Activated CD8-positive, alpha-beta memory T cell treated with anti-CD3 and anti-CD28 coated beads, Interleukin-2, amount 50 U/mL, for 1 hour (primary cell): ENCODE data around the gene DOCK9.
"Not testable (repeated sequence)": the region's sequence is repeated elsewhere in the genome, so short reads cannot be mapped to it uniquely, and the experiment has no call there.

ENCODE experiments used
- DNase-seq: peaks from one replicate; pipeline ENCODE4 v3.0.0-alpha.2; 2020; ENCODE audit errors: extremely low read depth

The DOCK9 gene

DNA sequence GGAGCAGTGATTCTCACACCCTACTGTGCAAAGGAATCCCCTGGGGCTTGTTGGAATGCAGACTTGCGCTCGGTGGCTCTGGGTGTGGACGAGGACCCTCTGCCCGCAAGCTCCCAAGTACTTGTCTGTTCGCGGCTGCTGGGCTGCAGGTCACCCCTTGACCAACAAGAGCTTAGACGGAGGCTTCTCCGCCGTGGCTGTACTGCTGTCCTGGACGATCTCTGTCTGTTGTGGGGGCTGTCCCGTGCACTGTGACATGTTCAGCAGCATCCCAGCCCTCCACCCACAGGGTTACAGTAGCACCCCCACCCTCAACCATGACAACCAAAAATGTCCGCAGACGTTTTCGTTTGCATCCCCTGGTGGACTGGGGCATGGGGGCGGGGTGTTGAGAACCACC is 202.5 kb downstream of the DOCK9 start:
- no peak for DNase-seq

DNA sequence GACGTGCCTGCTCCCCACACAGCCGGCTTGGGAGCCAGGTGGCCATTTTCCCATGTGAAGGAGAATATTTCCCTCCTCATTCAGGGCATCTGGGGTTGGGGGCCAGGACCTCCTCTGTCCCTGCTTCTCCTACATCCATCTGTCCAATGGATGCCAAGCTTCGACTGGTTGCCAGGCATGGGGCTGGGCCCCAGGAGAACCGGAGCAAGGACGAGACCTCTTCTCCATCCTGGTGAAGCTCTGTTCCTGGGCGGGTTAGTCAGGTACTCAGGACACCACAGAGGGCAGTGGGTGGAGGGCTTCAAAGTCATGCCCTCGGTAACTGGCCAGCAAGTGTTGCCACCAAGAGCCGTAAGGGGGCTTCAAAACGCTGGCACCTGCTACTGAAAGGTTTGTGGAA is 203.1 kb downstream of the DOCK9 start:
- no peak for DNase-seq

DNA sequence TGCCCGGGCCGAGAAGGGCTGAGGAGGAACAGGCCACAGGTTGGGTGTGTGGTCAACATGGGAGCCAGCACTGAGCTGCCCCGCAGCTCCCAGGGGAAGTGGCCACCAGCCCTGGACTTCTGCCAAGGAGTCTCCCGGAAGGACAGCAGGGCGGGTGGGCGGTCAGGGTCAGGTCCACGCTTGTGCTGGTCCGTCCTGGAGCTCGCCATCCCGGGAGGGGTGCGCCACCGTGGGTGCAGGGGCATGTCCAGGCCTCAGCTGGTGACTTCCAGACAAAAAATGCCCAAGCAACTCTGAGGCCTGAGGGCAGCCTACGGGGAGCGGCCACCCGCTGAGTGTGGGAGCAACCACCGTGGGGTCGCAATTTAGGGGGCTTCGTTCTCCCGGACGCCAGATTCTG is 203.9 kb downstream of the DOCK9 start:
- DNase-seq: no peak

DNA sequence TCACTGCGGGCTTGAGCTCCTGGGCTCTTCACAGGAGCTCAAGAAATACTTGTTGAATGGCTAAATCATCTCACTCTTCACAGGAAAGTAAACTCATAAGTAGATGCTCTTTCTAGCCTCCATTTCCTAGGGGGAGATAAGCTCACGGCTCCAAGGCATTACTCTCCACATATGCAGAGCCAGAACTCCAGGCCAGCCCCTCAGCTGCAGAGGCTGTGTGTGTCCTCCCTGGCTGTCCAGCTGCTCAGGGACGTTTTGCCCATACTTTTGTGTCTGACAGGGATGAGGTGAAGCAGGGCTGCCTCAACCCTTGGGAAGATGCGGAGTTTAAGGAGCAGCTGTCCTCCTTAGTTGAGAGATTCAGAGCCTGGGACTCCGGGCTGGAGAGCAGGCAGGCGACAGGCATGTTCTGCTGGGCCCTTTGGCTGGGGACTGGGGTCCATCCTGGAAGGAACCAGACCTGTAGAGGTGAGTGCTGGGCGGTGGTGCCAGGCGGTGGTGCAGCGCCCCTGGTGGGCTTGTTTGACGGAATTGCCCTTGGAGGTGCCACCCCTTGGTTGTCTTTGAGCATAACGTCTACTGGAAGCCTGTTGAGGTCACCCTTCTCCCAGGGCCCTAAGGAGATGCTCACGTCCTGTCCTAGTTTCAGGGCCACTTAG is 204.9 kb downstream of the DOCK9 start:
- no peak for DNase-seq

DNA sequence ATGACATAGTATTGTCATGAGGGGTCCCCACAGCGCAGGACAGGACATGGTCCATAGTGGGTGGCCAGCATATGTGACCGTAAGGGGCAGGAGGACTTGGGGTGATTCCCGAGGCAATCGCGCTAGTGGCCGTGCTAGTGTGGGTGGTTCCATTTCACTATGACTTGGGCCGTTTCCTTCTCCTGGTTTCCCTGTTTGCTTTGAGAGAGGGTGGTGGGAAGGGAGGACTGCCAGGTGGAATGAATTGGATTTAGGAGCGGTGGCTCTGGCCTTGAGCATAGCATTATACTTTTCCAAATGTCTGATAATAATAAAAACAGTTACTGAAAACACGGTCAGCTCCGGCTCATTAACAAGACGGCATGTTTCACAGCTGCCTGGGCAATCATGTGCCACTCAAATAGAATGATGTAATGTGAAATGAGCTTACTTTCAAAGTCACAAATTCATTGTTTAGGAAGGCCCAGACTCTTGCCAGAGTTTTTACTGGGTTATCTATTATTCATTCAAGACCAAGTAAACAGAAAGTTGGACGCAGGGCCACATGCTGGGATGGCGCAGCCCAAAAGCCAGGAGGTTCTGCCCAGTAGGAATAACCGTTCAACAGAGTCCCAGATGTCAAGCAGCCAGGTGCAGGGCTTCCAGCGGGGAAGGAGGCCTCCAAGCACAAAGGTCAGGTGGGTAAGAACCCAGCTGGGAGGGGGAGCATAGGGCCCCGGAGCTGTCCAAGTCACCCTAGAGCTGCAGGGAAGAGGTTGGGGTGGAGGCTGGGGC is 205.8 kb downstream of the DOCK9 start:
- DNase-seq: no peak

DNA sequence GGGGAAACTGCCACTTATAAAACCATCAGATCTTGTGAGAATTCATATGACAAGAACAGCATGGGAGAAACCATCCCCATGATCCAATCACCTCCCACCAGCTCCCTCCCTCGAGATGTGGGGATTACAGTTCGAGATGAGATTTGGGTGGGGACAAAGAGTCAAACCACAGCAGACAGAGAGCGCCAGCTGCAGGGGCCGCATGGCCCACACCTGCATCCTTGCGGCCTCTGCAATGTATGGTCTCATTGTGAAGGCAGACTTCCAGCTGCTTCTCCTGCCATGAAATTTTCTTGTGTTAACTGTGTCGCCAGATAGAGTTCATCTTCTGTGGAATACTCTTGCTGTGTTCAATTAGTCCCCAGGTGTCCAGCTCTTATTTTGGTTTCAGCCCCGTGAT is 208.1 kb downstream of the DOCK9 start:
- DNase-seq: no peak

DNA sequence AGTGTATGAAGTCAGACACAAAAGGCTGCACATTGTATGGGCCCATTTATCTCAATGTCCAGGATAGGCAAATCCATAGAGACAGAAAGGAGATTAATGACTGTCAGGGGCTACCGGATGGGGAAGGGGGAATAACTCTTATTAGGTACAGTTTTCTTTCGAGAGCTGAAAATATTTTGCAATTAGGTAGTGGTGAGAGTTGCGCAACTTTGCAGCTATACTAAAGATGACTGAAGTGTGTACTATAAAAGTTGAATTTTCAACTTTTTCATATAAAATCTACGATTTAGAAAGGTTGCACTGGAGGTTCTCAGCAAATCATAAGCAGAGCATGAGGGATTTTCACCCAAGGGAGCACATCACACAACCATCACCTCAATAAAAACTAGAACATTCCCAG is 209.3 kb downstream of the DOCK9 start:
- no peak for DNase-seq

DNA sequence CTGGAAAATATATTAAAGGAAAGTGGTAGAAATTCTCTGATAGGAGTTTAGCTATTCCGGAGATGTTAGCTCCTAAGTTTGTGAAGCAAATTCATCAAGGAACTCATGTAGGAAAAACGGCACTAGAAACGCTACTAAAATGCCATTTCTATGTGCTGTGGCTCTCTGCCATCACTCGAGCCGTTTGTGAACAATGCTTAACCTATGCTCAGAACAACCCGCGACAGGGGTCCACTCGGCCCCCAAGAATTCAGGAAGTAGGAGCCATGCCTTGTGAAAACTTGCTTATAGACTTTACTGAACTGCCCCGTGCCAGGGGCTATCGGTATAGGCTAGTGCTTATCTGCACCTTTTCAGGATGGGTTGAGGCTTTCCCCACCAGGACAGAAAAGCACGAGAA is 211.2 kb downstream of the DOCK9 start:
- no peak for DNase-seq

DNA sequence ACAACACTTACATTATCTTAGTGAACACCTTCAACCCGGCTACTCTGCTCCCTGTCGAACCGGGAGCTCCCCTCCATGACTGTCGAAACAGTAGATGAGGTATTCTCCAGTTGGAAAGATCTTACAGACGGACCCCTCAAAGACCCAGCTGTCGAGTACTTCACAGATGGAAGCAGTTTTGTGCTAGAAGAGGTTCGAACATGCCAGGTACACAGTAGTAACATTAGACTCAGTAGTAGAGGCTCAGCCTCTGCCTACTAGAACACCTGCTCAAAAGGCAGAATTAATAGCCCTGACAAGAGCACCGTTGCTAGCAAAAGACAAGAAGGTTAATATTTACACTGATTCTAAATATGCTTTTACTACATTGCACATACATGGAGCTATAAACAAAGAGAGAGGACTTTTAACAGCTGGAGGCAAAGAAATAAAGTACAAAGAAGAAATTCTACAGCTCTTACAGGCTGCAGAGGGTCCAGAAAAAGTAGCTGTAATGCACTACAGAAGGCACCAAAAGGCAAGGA is 211.8 kb downstream of the DOCK9 start:
- DNase-seq: no peak

DNA sequence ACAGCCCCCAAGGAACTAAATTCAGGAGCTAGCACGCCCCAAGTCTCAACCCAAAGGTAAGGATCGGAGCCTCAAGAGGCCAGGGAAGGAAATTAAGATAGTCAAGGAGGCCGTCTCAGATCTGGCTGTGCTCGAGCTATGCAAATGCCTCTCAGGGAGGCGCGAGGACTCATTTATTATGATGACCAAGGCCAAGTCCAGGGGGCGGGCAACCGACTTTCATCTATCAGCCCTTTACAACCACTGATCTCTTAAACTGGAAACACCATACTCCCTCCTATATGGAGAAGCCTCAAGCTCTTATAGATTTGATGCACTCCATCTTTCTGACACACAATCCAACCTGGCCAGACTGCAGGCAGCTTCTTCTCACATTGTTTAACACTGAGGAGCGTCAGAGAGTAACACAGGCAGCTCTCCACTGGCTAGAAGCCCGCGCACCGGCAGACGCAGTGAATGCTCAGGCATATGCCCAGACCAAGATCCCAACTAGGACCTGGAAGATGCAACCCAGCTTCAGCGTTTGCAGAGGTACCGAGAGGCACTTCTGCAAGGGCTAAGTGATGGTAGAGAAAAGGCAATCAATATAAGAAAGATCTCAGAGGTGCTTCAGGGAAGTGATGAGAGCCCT is 215.8 kb downstream of the DOCK9 start:
- no peak for DNase-seq

DNA sequence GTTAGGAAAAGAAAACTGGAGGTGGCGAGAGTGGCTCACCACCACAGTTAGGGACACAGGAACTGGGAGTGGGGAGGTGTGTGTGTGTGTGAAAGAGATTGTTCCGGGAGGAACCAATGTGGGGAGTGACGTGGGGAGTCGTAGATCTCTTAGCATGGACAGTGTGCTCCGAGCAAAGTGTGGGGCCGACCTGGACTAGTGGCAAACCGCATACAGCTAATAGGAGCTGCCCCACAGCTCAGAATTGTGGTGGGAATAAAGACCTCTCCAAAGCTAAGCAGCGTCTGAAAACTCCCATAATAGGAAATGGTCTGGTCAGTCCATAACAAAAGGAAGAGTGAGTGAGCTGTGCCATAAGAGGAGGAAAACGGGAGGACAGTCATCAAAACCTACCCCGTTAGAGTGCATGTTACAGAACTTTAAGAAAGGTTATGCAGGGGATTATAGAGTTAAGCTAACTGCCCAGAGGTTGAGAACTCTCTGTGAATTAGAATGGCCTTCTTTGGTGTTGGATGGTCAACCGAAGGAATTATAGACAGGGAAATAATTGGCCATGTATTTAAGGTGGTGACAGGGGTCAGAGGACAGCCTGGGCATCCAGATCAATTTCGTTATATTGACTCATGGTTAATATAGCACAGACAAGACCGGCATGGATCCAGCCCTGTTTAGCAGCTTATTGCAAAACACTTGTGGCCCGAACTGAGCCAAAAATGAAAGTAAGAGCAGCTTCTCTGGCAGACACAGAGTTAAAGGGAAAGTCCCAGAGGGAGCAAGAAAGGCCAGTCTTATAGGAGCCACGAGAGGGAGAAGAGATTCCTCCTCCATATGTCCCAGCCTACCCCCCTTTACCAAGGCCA is 216.5 kb downstream of the DOCK9 start:
- no peak for DNase-seq

DNA sequence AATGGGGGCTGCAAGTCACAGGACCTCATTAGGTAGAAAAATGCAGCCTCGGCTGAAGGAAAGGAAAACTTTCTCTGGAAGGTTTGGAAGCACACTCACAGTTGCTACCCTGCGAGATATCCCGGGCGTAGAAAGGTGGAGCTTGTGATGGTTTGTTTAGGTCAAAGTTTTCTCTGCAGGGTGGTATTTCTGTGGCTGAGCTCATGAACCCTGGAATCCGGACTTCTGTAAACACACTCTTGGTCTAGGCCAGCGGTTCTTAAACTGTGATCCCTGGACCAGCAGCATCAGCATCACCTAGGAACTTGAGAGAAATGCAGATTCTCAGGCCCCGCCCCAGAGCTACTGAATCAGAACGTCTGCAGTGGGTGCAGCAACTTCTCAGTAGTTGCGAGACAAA is 222.1 kb downstream of the DOCK9 start:
- DNase-seq: no peak

DNA sequence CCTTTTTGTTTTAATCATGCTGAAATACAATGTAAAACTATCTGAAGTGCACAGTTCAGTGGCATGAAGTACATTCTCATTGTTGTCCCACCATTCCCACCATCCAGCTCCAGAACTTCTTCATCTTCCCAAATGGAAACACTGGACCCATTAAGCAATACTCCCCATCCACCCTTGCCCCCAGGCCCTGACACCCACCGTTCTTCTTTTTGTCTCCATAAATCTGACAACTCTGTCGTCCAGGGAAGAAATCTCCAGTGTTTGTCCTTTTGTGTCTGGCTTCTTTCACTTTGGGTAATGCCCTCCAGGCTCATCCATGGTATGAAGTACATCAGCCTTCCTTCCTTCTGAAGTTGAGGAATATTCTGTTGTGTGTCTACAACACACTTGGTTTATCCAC is 222.7 kb downstream of the DOCK9 start:
- DNase-seq: no peak

DNA sequence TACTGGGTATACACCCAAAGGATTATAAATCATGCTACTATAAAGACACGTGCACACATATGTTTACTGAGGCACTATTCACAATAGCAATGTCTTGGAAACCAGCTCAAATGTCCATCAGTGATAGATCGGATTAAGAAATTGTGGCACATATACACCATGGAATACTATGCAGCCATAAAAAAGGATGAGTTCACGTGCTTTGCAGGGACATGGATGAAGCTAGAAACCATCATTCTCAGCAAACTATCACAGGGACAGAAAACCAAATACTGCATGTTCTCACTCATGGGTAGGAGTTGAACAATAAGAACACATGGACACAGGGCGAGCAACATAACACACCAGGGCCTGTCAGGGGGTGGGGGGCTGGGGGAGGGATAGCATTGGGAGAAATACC is 223.4 kb downstream of the DOCK9 start:
- DNase-seq: not testable (repeated sequence)

DNA sequence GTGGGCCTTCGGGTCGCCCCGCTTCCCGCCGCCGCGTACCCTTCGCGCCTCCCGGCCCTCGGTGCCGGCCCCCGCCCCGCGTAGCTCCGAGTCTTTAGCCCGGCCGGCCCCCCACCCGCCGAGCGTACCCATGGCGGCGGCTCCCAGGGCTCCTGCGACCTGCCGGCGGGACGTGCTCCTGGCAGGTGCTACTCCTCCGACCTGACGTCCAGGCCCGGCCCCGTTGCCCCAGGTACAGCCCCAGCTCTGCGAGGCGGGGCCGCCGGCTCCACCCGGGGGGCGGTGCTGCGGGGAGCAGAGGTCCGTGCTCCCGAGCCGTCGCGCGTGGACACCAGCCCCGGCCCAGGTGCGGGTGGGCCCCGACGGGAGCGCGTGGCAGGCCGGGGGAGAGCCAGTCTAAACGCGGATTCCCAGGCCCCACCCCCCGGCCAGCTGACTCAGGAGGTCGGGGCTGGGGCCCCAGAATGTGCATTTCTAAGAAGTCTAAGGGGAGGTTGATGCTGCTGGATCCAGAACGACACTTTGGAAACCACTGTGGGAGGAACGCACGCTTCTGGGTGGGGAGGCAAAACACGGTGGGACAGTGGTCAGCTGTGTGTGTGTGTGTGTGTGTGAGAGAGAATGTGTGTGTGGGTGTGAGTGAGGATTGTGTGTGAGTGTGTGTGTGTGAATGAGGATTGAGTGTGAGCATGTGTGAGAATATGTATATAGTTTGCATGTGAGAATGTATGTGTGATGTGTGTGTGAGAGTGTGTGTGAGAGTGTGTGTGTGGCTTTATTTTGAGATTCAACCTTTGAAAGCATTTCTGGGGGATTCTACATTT is 225.2 kb downstream of the DOCK9 start, which contains the start of gene SLC15A1:
Gene SLC15A1, minus strand, starts transcription at position 206 of the 824 bp plus-strand sequence. Its CDS starts 74 bp downstream, at position 132.
- DNase-seq: no peak

DNA sequence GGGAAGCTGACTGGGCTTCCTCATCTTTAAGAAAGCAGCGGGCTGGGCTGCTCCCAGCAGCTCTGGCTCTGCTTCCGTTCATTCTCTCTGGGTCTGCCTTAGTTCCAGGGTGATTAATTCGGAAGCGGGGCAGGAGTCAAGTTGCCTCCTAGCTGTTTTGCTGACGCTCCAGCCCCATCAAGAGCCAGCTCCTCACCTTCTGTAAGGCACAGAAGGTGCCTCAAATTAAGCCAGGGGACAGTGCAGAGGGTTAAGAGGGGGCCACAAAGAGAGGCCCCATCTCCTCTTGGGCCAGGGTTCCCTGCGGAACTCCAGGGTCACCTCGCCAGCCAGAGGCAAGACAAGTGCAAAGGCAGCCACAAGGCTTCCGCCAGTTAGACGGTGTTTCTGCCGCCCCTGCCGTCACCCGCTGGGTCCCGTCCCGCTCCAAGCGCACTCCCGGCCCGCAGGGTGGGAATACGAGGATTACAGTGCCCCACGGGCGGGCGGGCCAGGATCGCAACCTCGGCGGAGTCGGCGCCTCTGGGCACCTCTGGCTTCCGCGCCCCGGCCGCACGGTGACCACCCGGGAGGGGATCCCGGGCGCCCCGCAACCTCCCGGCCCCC is 225.9 kb downstream of the DOCK9 start:
- no peak for DNase-seq

DNA sequence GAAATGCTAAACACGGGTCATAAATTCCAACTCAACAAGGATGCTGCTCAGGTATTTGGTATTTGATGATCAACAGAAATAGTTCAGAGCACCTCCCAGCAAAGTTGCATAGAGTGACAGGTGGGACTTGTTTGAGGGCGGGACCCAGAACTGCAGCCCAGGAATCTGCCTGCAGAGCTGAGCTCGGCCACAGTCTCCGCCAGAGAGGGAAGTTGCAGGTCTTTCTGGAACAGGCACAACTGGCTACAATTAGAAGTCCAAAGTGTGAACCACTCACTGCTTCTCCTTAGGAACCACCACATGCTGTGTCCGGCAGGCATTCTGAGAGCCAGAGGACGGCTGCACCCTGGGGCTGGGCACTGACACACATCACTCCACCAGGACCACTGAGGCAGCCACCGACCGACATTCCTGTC is 226.5 kb downstream of the DOCK9 start:
- no peak for DNase-seq

DNA sequence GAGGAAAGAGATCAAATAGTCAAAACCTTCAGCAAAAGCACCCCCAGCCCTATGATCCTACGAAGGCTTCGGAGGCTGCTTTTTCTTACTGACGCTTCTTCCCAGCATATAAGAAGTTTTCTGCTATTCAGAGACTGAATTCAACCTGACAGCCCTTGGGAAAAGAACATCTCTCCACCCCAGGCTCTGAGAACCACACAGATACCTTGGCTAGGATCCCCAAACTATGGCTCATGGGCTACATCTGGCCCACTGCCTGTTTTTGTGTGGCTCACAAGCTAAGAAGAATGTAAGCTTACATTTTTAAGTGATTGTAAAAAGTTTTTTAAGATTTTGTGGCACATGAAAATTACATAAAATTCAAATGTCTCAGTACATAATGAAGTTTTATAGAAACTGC is 228.4 kb downstream of the DOCK9 start:
- no peak for DNase-seq

DNA sequence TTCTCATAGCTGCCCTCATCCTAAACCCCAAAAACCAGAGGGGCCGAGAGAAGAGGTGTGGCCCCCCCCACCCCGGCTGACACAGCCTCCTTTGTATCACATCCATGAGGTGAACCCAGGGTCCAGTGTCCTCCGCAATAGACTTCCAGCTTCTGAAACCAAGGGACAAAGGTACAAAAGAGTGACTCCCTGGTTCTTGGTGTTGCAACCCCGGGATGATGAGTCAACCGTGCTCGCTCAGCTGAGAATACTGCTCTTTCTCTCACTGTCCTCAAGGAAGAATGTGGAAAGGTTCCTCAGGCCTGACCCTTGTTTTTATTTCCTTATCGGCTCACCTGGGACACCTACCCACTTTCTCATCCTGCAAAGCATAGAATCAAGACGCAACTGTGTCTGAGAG is 230.9 kb downstream of the DOCK9 start:
- no peak for DNase-seq
